HepG2 (cell line): Measurements from ENCODE around the gene TEAD4. TPM values are rescaled to one million over a fixed set of nuclear protein-coding genes. Genes with fewer than 3 reads are reported as not detected.

ENCODE experiments used
- ATAC-seq: fragments of 200-7000 bp; cut with Tn5 transposase; 3 replicates; pipeline ENCODE4 v1.9.1; 2020; ENCODE audit warnings: mild to moderate bottlenecking, moderate library complexity
- BruUV-seq: library from RNA; stranded (reverse); fragments of 400-500 nt; replicated peaks from 2 replicates; lab custom pipeline; 2021; lab: Mats Ljungman, UMichigan
- CTCF ChIA-PET: fragments of 300-600 bp; formaldehyde crosslinking; extraction: SDS; loops from one replicate; lab custom pipeline; 2021; ENCODE audit warnings: low total read pairs, inconsistent platforms, low intra/inter-chr PET ratio; lab: Yijun Ruan, JAX
- POLR2A ChIA-PET: fragments of 350-600 bp; sonication (Branson Sonifier 250); formaldehyde crosslinking; loops from one replicate; lab custom pipeline; 2020; ENCODE audit warnings: antibody characterized with exemption, inconsistent platforms; lab: Yijun Ruan, JAX
- DNase-seq: peaks from one replicate; pipeline ENCODE4 v3.0.0-alpha.2; 2015; ENCODE audit warnings: low spot score
- FAIRE-seq: peaks from 3 replicates; lab custom pipeline; 2011; peaks lifted over from hg19 to GRCh38; lab: Jason Lieb, UNC
- H2AFZ ChIP-seq: one replicate; pipeline ENCODE4 v1.6.1; 2011; ENCODE audit warnings: low read length, inconsistent platforms
- H3K27ac ChIP-seq: fragments of 300-600 bp; 3 replicates; pipeline ENCODE4 v1.8.0; 2011; ENCODE audit warnings: mixed run types, mild to moderate bottlenecking, mixed read lengths, low read length, inconsistent platforms; ENCODE audit not compliant: insufficient read depth; ENCODE audit errors: extremely low read length
- H3K27me3 ChIP-seq, 2 experiments: fragments of 200-600 bp in 1 of 2; 2 replicates in 1 of 2; 3 replicates in 1 of 2; pipeline versions ENCODE4 v1.6.0 to v1.8.0; 2011; ENCODE audit warnings: low read length in 2 of 2, mild to moderate bottlenecking in 2 of 2, moderate library complexity in 2 of 2, inconsistent platforms in 1 of 2; ENCODE audit not compliant: insufficient read depth in 2 of 2, control insufficient read depth in 1 of 2
- H3K36me3 ChIP-seq, 2 experiments: fragments of 200-600 bp in 1 of 2; replicated peaks in 1 of 2; 2 replicates in 1 of 2; 3 replicates in 1 of 2; pipeline versions ENCODE4 v1.5.1 to v1.8.0; 2011; ENCODE audit warnings: low read length in 2 of 2, inconsistent platforms in 1 of 2; ENCODE audit not compliant: insufficient read depth in 2 of 2, control insufficient read depth in 1 of 2
- H3K4me1 ChIP-seq: 2 replicates; pipeline ENCODE4 v1.5.1; 2012; ENCODE audit warnings: low read length, inconsistent platforms; ENCODE audit not compliant: insufficient read depth
- H3K4me2 ChIP-seq: 2 replicates; pipeline ENCODE4 v1.6.0; 2011; ENCODE audit warnings: low read depth, low read length, inconsistent platforms
- H3K4me3 ChIP-seq, 3 experiments: fragments of 200-600 bp in 1 of 3; sonication (generic), shearing (Covaris generic) in 1 of 3; replicated peaks in 1 of 3; 2 replicates each; pipeline ENCODE4 v1.5.1; 2011 to 2016; ENCODE audit warnings: low read length in 3 of 3, inconsistent platforms in 2 of 3, low read depth in 2 of 3, mild to moderate bottlenecking in 2 of 3, control low read depth in 1 of 3, mixed read lengths in 1 of 3; ENCODE audit not compliant: insufficient read depth in 1 of 3
- H3K79me2 ChIP-seq: one replicate; pipeline ENCODE4 v1.6.1; 2011; ENCODE audit warnings: low read length, inconsistent platforms; ENCODE audit not compliant: insufficient read depth
- H3K9ac ChIP-seq: 2 replicates; pipeline ENCODE4 v1.6.0; 2011; ENCODE audit warnings: mild to moderate bottlenecking, low read depth, low read length, inconsistent platforms; ENCODE audit not compliant: insufficient read depth
- H3K9me3 ChIP-seq: 2 replicates; pipeline ENCODE4 v1.5.1; 2012; ENCODE audit warnings: mild to moderate bottlenecking, low read length
- H4K20me1 ChIP-seq: 2 replicates; pipeline ENCODE4 v1.6.0; 2011; ENCODE audit warnings: inconsistent platforms, mild to moderate bottlenecking, low read length, moderate library complexity; ENCODE audit not compliant: insufficient read depth
- EEA1 ChIP-seq: sonication (generic); formaldehyde crosslinking; IDR thresholded peaks from 2 replicates; pipeline ENCODE4 v1.5.1; 2020; ENCODE audit warnings: mild to moderate bottlenecking, missing genetic modification reagents, borderline replicate concordance
- MTA3 ChIP-seq: sonication (generic); formaldehyde crosslinking; IDR thresholded peaks from 2 replicates; pipeline ENCODE4 v1.4.0; 2020; ENCODE audit warnings: missing genetic modification reagents
- NR2F1 ChIP-seq, 2 experiments: fragments of 450-650 bp in 1 of 2; formaldehyde crosslinking in 1 of 2; IDR thresholded peaks; 2 replicates each; pipeline versions ENCODE4 v1.5.0 to v1.6.1; 2016 to 2020; ENCODE audit warnings: mild to moderate bottlenecking in 1 of 2, missing compliant biosample characterization in 1 of 2, missing genetic modification reagents in 1 of 2, moderate library complexity in 1 of 2
- RBM22 ChIP-seq: fragments of 200-400 bp; formaldehyde crosslinking; optimal IDR thresholded peaks from 2 replicates; pipeline ENCODE3; 2017; ENCODE audit warnings: mild to moderate bottlenecking, low read length, moderate library complexity
- RFX5 ChIP-seq: IDR thresholded peaks from 2 replicates; pipeline ENCODE4 v1.6.1; 2011; ENCODE audit warnings: low read depth, low read length, improper control_type of control experiment
- ZNF3 ChIP-seq: IDR thresholded peaks from 2 replicates; pipeline ENCODE4 v1.7.0; 2017; ENCODE audit warnings: inconsistent platforms
- WGBS: methylation state at CpG from one replicate; pipeline ENCODE4 v1.1.6; 2017; ENCODE audit warnings: low lambda C conversion rate; 5-methylcytosine and 5-hydroxymethylcytosine counted together
- in situ Hi-C: cut with HindIII; loops from 2 replicates; pipeline ENCODE4 v1.10.0; 2017; ENCODE audit warnings: low pct_unique_long_range_greater_than_20kb; ENCODE audit not compliant: extremely low pct_ligation_motif_present
- intact Hi-C: fragments of 100-400 bp; cut with micrococcal nuclease; formaldehyde crosslinking; loops from one replicate; pipeline ENCODE4 v1.10.0; 2022; ENCODE audit not compliant: unreplicated experiment
- polyA plus RNA-seq, 8 experiments: library from polyadenylated mRNA; depleted of rRNA in 3 of 8; stranded (reverse) in 7 of 8; unstranded in 1 of 8; fragments of >200 nt; fragmentation: Illumina TruSeq in 4 of 8; extraction: Trizol in 4 of 8; gene quantifications; 2 replicates each; pipeline versions ENCODE4 v1.2.1 to v1.2.3, GENCODE V29; 2011 to 2016; ENCODE audit warnings: low read depth in 4 of 8, missing spikeins in 1 of 8, mixed read lengths in 1 of 8; ENCODE audit not compliant: insufficient read depth in 1 of 8
- total RNA-seq, 5 experiments: library from RNA; depleted of rRNA; stranded (reverse); fragments of >200 nt; fragmentation: Illumina TruSeq; extraction: Trizol; gene quantifications; 2 replicates each; pipeline ENCODE4 v1.2.3, GENCODE V29; 2016; ENCODE audit warnings: low read depth in 1 of 5
- TF ChIP-seq, protein P1 (sequence below): sonication (generic); formaldehyde crosslinking; IDR thresholded peaks from 2 replicates; pipeline ENCODE4 v1.4.0; 2020; ENCODE audit warnings: mild to moderate bottlenecking, missing genetic modification reagents
- TF ChIP-seq, protein P2 (sequence below): sonication (generic); formaldehyde crosslinking; conservative IDR thresholded peaks from 2 replicates; pipeline ENCODE4 v1.4.0; 2020; ENCODE audit warnings: missing genetic modification reagents

Gene TEAD4
- total and polyA plus RNA-seq, 2 of the 13 experiments (the other 11 are each of a cell fraction or from before 2014, with no cell fraction given), result 45.0 to 69.4 TPM

DNA sequence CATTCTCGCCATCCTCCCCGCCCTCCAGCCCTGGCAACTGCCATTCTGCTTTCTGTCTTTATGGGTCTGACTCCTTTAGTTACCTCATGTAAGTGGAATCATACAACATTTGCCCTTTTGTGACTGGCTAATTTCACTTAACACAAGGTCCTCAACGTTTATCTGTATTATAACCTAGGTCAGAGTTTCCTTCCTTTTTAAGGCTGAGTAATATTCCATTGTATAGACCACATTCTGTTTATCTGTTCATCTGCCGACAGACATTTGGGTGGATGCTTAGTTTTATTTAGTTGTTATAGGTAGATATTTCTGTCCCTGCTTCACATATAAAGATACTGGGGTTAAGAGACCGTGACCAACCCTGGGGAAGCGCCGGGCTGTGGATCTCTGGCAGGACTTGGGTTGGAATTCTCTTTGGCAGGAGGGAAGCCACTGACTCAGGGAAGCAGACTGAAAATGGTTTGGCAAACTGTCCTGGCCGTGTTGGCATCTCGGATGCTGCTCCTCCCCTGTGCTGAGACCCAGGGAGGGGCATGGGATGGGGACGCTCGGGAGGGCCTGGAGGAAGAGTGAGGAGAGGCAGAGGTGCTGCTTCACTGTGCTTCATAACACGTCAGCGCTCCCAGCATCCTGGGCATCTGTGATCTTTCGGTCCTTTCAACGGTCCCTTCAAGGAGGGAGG is 38.9 kb downstream of the TEAD4 start:
- no peak overlapping the region for H3K9ac ChIP-seq
- H3K9me3 ChIP-seq, result no peaks in the 10 kb centered on the region
- WGBS, result 95% methylated on average over 12 of the region's 15 CpGs
- H3K4me1 ChIP-seq, result no peaks in the 10 kb centered on the region
- intact Hi-C loops (no loop called here), in situ Hi-C loops (no loop called here)
- CTCF ChIA-PET, result no interaction called here
- POLR2A ChIA-PET, result no interaction called here
- DNase-seq (no peak), ATAC-seq (no peak)
- H3K36me3 ChIP-seq, result peaks cover 38 to 75% of the 10 kb centered on the region in 2 experiments
- no peak overlapping the region for H3K27ac ChIP-seq
- H3K4me3 ChIP-seq, result no peak overlapping the region
- no TSS peak for BruUV-seq
- no peak overlapping the region for H3K4me2 ChIP-seq
- H3K79me2 ChIP-seq, result peaks cover 3% of the 10 kb centered on the region
- H3K27me3 ChIP-seq, result no peaks in the 10 kb centered on the region
- peaks cover 5% of the 10 kb centered on the region; the same call in 1 of the 2 replicates for H4K20me1 ChIP-seq
- no peak for TF ChIP-seq RFX5
- no peak for TF ChIP-seq MTA3 (CRISPR knock-in tag)
- TF ChIP-seq, protein P1, sequence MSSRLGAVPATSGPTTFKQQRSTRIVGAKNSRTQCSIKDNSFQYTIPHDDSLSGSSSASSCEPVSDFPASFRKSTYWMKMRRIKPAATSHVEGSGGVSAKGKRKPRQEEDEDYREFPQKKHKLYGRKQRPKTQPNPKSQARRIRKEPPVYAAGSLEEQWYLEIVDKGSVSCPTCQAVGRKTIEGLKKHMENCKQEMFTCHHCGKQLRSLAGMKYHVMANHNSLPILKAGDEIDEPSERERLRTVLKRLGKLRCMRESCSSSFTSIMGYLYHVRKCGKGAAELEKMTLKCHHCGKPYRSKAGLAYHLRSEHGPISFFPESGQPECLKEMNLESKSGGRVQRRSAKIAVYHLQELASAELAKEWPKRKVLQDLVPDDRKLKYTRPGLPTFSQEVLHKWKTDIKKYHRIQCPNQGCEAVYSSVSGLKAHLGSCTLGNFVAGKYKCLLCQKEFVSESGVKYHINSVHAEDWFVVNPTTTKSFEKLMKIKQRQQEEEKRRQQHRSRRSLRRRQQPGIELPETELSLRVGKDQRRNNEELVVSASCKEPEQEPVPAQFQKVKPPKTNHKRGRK (CRISPR knock-in tag), result no peak
- TF ChIP-seq, all 625 proteins: peak for 0
- FAIRE-seq, result no peak
- no peak overlapping the region for H2AFZ ChIP-seq

DNA sequence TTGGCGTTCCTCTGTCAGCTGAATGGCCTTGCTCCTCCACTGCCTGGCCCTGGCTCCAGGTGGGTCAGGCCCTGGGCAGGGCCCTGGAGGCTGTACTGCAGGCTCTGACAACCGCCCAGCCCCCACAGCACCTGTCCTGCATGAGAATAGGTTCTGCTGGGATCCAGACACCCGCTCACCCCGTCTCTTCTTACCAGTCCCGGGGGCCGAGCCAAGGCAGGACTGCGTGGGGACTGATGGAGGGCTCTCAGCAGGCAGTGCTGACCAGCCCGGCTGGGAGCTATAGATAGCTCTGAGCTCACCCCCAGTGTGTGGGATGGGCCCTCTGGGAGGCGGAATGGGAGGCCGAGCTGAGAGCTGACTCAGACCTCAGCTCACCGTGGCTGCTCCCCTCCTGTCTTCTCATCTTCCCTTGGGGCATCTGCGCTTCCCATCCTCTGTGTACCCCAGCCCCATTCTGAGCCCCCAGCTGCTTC is 39.6 kb downstream of the TEAD4 start:
- no peak overlapping the region for H3K4me2 ChIP-seq
- in situ Hi-C loops, result no loop called here
- no peak for DNase-seq
- intact Hi-C loops, result no loop called here
- H3K27me3 ChIP-seq, result no peaks in the 10 kb centered on the region
- H3K27ac ChIP-seq, result no peak overlapping the region
- WGBS, result 100% methylated on average over 1 of the region's 12 CpGs
- no peaks in the 10 kb centered on the region for H3K9me3 ChIP-seq
- FAIRE-seq, result no peak
- ATAC-seq, result no peak; the same call in 2 of the 3 replicates
- H3K79me2 ChIP-seq, result peaks cover 3% of the 10 kb centered on the region
- no TSS peak for BruUV-seq
- peaks cover 5% of the 10 kb centered on the region; the same call in 1 of the 2 replicates for H4K20me1 ChIP-seq
- H2AFZ ChIP-seq, result no peak overlapping the region
- POLR2A ChIA-PET, result no interaction called here
- CTCF ChIA-PET, result no interaction called here
- H3K4me1 ChIP-seq, result no peaks in the 10 kb centered on the region
- no peak overlapping the region for H3K9ac ChIP-seq
- H3K4me3 ChIP-seq, result no peak overlapping the region
- peaks cover 41 to 82% of the 10 kb centered on the region in 2 experiments for H3K36me3 ChIP-seq
- TF ChIP-seq RBM22, result no peak
- no peak for TF ChIP-seq ZNF3 (CRISPR knock-in tag)
- TF ChIP-seq EEA1 (CRISPR knock-in tag), result no peak
- TF ChIP-seq, protein P2, sequence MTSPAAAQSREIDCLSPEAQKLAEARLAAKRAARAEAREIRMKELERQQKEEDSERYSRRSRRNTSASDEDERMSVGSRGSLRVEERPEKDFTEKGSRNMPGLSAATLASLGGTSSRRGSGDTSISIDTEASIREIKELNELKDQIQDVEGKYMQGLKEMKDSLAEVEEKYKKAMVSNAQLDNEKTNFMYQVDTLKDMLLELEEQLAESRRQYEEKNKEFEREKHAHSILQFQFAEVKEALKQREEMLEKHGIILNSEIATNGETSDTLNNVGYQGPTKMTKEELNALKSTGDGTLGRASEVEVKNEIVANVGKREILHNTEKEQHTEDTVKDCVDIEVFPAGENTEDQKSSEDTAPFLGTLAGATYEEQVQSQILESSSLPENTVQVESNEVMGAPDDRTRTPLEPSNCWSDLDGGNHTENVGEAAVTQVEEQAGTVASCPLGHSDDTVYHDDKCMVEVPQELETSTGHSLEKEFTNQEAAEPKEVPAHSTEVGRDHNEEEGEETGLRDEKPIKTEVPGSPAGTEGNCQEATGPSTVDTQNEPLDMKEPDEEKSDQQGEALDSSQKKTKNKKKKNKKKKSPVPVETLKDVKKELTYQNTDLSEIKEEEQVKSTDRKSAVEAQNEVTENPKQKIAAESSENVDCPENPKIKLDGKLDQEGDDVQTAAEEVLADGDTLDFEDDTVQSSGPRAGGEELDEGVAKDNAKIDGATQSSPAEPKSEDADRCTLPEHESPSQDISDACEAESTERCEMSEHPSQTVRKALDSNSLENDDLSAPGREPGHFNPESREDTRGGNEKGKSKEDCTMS (CRISPR knock-in tag), result no peak
- no peak for TF ChIP-seq NR2F1 (CRISPR knock-in tag; IDR thresholded peaks at IDR 0.05)
